Cardiac muscle cell (in vitro differentiated cells and primary cell): ENCODE measurements around the gene OLFM4. TPM values are rescaled to one million over a fixed set of nuclear protein-coding genes. Genes with fewer than 3 reads are reported as not detected.
"Not testable (repeated sequence)": the region's sequence is repeated elsewhere in the genome, so short reads cannot be mapped to it uniquely, and the experiment has no call there.

Source experiments
- DNase-seq, 2 donors: peaks; one replicate each; pipeline versions ENCODE4 v3.0.0 to v3.0.0-alpha.2; 2010 to 2017; ENCODE audit warnings: low read depth in 1 of 2, low spot score in 1 of 2
- H3K27ac ChIP-seq: fragments of 200-600 bp; sonication (generic); 2 replicates; pipeline ENCODE4 v1.5.1; 2016
- H3K27me3 ChIP-seq: fragments of 200-600 bp; sonication (generic); 2 replicates; pipeline ENCODE4 v1.6.0; 2016; ENCODE audit warnings: control low read depth
- H3K36me3 ChIP-seq: fragments of 200-600 bp; sonication (generic); 2 replicates; pipeline ENCODE4 v1.5.1; 2016; ENCODE audit warnings: control low read depth
- H3K4me1 ChIP-seq: fragments of 200-600 bp; sonication (generic); 2 replicates; pipeline ENCODE4 v1.8.1; 2017; ENCODE audit warnings: low read depth, mild to moderate bottlenecking, mixed run types
- H3K4me3 ChIP-seq: fragments of 200-600 bp; sonication (generic); 2 replicates; pipeline ENCODE4 v1.5.1; 2016; ENCODE audit warnings: mild to moderate bottlenecking
- H3K9me3 ChIP-seq: fragments of 200-600 bp; sonication (generic); 2 replicates; pipeline ENCODE4 v1.5.1; 2017; ENCODE audit warnings: low read depth, mild to moderate bottlenecking, control low read depth
- polyA plus RNA-seq: library from polyadenylated mRNA; unstranded; fragments of >200 nt; fragmentation: Nextera tagmentation; extraction: Ambion mirVana; gene quantifications from 2 replicates; pipeline ENCODE4 v1.2.1, GENCODE V29; 2016
- total RNA-seq: library from RNA; depleted of rRNA; stranded (reverse); fragments of >200 nt; gene quantifications from 2 replicates; pipeline ENCODE4 v1.2.3, GENCODE V29; 2016
- TF ChIP-seq, protein P1 (sequence below): IDR thresholded peaks from 2 replicates; pipeline ENCODE4 v1.5.1; 2012; ENCODE audit warnings: low read depth, mild to moderate bottlenecking, low read length

Gene OLFM4
- total and polyA plus RNA-seq, 2 experiments from 2014 or later, result not detected

DNA sequence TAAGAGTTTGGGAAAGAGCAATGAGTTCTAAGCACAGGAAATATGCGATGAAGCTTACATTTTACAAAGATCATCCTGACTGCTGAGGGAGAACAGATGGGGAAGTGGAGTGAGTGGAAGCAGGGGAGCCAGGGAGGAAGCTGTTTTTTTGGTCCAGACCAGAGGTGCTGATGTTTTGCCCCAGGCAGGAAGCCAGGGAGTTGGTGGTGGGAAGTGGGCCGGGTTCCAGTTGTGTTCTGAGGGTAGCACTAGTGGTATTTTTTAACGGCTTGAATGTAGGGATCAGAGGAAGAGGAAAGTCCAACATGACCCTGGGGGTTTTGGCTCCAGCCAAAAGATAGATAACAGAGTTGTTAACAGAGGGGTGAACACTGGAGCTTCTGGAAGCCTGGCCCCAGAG lies 20.7 kb upstream of the OLFM4 start:
- Histone ChIP-seq H3K4me3 (no peak overlapping the region), H3K36me3 (no peaks in the 10 kb centered on the region), H3K27ac (no peak overlapping the region), H3K27me3 (no peaks in the 10 kb centered on the region), H3K4me1 (no peaks in the 10 kb centered on the region), H3K9me3 (no peaks in the 10 kb centered on the region)
- TF ChIP-seq, protein P1, sequence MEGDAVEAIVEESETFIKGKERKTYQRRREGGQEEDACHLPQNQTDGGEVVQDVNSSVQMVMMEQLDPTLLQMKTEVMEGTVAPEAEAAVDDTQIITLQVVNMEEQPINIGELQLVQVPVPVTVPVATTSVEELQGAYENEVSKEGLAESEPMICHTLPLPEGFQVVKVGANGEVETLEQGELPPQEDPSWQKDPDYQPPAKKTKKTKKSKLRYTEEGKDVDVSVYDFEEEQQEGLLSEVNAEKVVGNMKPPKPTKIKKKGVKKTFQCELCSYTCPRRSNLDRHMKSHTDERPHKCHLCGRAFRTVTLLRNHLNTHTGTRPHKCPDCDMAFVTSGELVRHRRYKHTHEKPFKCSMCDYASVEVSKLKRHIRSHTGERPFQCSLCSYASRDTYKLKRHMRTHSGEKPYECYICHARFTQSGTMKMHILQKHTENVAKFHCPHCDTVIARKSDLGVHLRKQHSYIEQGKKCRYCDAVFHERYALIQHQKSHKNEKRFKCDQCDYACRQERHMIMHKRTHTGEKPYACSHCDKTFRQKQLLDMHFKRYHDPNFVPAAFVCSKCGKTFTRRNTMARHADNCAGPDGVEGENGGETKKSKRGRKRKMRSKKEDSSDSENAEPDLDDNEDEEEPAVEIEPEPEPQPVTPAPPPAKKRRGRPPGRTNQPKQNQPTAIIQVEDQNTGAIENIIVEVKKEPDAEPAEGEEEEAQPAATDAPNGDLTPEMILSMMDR, result no peak
- no peak for DNase-seq

DNA sequence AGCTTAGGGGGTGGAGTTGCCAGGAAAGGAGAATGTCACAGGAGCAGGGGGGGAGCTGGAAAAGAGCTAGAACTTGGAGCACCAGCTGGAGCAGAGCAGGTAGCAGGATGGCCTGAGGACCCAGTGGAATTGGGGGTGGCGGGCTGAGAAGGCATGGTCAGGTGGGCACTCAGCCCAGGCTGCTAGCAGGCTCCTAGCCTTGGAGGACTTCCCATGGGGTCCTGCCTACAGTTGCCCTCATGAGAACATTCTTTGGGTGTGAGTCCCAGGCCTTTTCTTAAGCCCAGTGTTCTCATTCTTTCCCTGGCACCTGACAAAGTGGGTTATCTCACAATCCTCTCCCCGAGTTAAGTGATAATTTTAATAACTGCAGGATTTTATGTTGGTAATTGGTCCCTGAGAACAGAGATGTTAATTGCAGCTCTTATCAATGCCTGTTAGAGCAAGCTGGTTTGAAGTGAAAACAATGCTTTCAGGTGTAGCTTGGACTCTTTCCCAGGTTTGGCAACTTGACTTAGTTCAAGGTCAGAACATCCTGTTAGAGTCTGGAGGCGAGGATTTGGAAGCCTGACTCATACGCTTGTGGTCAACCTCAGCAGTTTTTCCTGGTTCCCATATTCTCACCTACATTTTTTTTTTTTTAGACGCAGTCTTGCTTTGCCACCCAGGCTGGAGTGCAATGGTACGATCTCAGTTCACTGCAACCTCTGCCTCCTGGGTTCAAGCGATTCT lies 18.1 kb upstream of the OLFM4 start:
- no peaks in the 10 kb centered on the region for H3K4me1 ChIP-seq
- TF ChIP-seq, protein P1, result no peak
- no peaks in the 10 kb centered on the region for H3K9me3 ChIP-seq
- H3K27ac ChIP-seq, result no peak overlapping the region
- no peak for DNase-seq
- H3K36me3 ChIP-seq, result no peaks in the 10 kb centered on the region
- H3K4me3 ChIP-seq, result no peak overlapping the region
- H3K27me3 ChIP-seq, result no peaks in the 10 kb centered on the region

DNA sequence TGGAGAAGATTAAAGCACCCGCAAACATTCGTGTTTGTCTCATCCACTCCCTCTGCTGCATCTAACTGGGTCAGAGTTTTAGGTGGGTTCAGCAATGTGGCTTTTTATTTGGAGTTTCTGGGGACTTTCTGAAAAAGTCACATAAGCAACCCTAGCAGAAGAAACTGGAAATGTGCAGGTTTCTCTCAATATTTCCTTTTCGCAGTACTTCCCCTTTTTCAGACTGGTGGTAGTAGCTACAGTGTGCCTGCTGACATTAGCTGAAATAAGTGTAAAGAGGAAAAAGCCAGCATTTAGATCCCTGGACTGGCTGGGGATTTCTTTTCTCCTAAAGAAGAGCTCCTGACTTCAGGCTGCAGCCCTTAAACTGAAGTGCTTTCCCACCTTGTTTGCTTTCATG lies 15.9 kb upstream of the OLFM4 start:
- H3K9me3 ChIP-seq, result no peaks in the 10 kb centered on the region
- TF ChIP-seq, protein P1, result no peak
- no peaks in the 10 kb centered on the region for H3K4me1 ChIP-seq
- DNase-seq, result no peak
- no peak overlapping the region for H3K4me3 ChIP-seq
- no peaks in the 10 kb centered on the region for H3K36me3 ChIP-seq
- H3K27ac ChIP-seq, result no peak overlapping the region
- H3K27me3 ChIP-seq, result no peaks in the 10 kb centered on the region

DNA sequence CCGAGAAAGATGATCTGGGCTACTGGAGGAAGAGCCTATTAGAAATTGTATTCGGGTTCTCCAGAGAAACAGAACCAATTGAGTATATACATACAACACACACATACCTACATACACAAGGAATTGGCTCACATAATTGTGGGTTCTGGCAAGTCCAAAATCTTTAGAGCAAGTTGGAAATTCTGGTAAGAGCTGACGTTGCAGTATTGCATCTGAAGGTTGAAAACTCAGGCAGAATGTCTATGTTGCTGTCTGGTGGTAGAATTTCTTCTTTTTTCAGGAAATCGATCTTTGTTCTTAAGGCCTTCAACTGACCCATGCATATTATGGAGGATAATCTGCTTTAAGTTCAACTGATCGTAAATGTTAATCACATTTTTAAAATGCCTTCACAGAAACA lies 15.5 kb upstream of the OLFM4 start:
- no peak for DNase-seq
- H3K4me1 ChIP-seq, result no peaks in the 10 kb centered on the region
- H3K36me3 ChIP-seq, result no peaks in the 10 kb centered on the region
- H3K27ac ChIP-seq, result no peak overlapping the region
- H3K27me3 ChIP-seq, result no peaks in the 10 kb centered on the region
- TF ChIP-seq, protein P1, result no peak
- H3K9me3 ChIP-seq, result no peaks in the 10 kb centered on the region
- H3K4me3 ChIP-seq, result no peak overlapping the region

DNA sequence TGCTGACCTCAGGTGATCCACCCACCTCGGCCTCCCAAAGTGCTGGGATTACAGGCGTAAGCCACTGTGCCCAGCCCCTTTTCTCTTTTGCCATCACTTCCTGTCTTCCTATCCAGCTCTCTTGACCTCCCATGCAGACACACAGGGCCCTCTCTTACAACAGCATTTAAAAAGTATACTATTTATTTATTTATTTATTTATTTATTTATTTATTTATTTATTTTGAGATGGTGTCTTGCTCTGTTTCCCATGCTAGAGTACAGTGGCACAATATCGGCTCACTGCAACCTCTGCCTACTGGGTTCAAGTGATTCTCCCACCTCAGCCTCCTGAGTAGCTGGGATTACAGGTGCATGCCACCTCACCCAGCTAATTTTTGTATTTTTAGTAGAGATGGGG lies 14.6 kb upstream of the OLFM4 start:
- H3K36me3 ChIP-seq, H3K4me3 ChIP-seq, H3K9me3 ChIP-seq, DNase-seq, H3K27ac ChIP-seq, H3K27me3 ChIP-seq, H3K4me1 ChIP-seq: not testable (repeated sequence)

DNA sequence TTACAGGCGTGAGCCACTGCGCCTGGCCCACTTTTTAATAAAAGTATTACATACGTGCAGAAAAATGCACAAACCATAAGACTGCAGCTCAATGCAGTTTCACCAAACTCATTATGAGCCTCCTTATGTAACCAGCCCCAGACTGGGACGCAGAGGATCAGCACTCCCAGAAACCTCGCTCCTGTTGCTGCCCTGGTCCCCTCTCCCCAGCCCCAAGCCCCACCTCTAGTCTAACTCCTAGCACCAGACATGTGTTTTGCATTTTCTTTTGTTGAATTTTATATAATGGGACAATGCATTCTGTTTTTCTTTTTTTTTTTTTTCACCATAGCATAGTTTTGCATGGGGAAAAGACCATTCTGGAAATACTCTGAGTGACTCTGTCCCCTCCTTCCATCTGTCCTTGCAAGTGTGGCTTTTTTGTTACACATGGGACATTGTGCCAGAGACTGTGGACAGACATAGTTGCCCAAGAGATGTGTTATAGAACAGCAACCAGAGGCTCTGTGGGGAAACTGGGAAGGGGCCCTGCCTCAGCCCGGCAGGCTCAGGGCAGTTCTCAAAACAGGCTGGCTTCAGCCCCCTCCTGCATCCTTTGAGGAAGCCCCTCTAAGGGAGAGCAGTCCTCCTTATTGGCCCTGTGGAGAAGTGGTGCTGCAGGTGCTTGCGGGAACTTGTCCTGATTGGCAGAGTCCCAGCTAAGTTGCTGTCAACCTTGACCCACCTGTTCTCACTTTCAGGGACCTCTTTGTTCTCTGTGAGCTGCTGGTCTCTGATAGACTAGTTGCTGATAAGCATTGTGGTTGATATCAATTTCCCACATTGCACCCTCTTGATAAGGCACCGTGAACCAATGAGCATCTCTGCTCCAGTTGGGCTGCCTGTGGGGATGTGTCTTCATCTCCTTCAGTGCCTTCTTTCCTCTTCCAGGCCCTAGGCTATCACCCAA lies 13.8 kb upstream of the OLFM4 start:
- TF ChIP-seq, protein P1, result no peak
- H3K27ac ChIP-seq, result no peak overlapping the region
- H3K9me3 ChIP-seq, result no peaks in the 10 kb centered on the region
- H3K4me3 ChIP-seq, result no peak overlapping the region
- DNase-seq, result no peak
- no peaks in the 10 kb centered on the region for H3K27me3 ChIP-seq
- H3K36me3 ChIP-seq, result no peaks in the 10 kb centered on the region
- no peaks in the 10 kb centered on the region for H3K4me1 ChIP-seq
